AG04449 (cell line): ENCODE data around the gene NEURL1B.

ENCODE experiments used
- CTCF ChIA-PET: fragments of 350-600 bp; formaldehyde crosslinking; extraction: SDS; loops from one replicate; lab custom pipeline; 2021; ENCODE audit warnings: antibody characterized with exemption; lab: Yijun Ruan, JAX
- POLR2A ChIA-PET: fragments of 400-600, 350-600 bp; formaldehyde crosslinking; extraction: SDS; loops from one replicate; lab custom pipeline; 2020; ENCODE audit warnings: antibody characterized with exemption, inconsistent platforms; lab: Yijun Ruan, JAX
- DNase-seq: peaks from one replicate; pipeline ENCODE4 v3.0.0-alpha.2; 2010; ENCODE audit warnings: low read depth, low spot score
- H3K4me3 ChIP-seq: 2 replicates; pipeline ENCODE4 v1.5.1; 2011; ENCODE audit warnings: low read depth, mild to moderate bottlenecking, control low read depth, low read length
- CTCF ChIP-seq: IDR thresholded peaks from one replicate; pipeline ENCODE4 v1.5.1; 2011; ENCODE audit warnings: mild to moderate bottlenecking, moderate library complexity, low read length, control low read depth, inconsistent platforms; ENCODE audit not compliant: insufficient read depth; ENCODE audit errors: missing control alignments

NEURL1B gene

GRCh38 chr5:172690258-172691075 is 49.4 kb downstream of the NEURL1B start:
- CTCF ChIA-PET, result interaction anchor here (1.6 to 7.0 kb wide), 2 partner anchors 7 to 211 kb away, joined by 5 to 59 read pairs; no protein-coding TSS in a partner anchor
- DNase-seq, result no peak
- H3K4me3 ChIP-seq, result no peak overlapping the region
- POLR2A ChIA-PET, result no interaction called here
- TF ChIP-seq CTCF, result no peak

GRCh38 chr5:172691886-172692285 is 50.8 kb downstream of the NEURL1B start:
- no peak for DNase-seq
- ChIA-PET CTCF (interaction anchor here (12.2 kb wide), 1 partner anchor 211 kb away, joined by 412 read pairs; no protein-coding TSS in a partner anchor), POLR2A (no interaction called here)
- TF ChIP-seq CTCF, result no peak
- no peak overlapping the region for H3K4me3 ChIP-seq

- H3K4me3 ChIP-seq, result no peak overlapping the region
- no peak for DNase-seq
- POLR2A ChIA-PET, result no interaction called here
- no peak for TF ChIP-seq CTCF
- CTCF ChIA-PET, result interaction anchor here (0.9 to 12.2 kb wide), 2 partner anchors 212 to 233 kb away, joined by 3 to 412 read pairs; no protein-coding TSS in a partner anchor
Measured at GRCh38 chr5:172692451-172692850, 51.4 kb downstream of the NEURL1B start.

GRCh38 chr5:172692981-172693380 is 51.9 kb downstream of the NEURL1B start:
- no peak for TF ChIP-seq CTCF
- no peak overlapping the region for H3K4me3 ChIP-seq
- no peak for DNase-seq
- ChIA-PET CTCF (interaction anchor here (0.9 to 12.2 kb wide), 3 partner anchors 213 to 240 kb away, joined by 3 to 412 read pairs (median 10); no protein-coding TSS in a partner anchor), POLR2A (interaction anchor here (0.6 kb wide), 1 partner anchor 138 kb away, joined by 3 read pairs; no protein-coding TSS in a partner anchor)

GRCh38 chr5:172694061-172694460 is 53.0 kb downstream of the NEURL1B start:
- H3K4me3 ChIP-seq, result no peak overlapping the region
- CTCF ChIA-PET, result interaction anchor here (1.2 to 12.2 kb wide), 4 partner anchors 9 to 241 kb away, joined by 3 to 412 read pairs (median 7); no protein-coding TSS in a partner anchor
- POLR2A ChIA-PET, result no interaction called here
- DNase-seq, result no peak
- TF ChIP-seq CTCF, result no peak

- no peak overlapping the region for H3K4me3 ChIP-seq
- ChIA-PET POLR2A (no interaction called here), CTCF (interaction anchor here (1.2 to 12.2 kb wide), 4 partner anchors 9 to 242 kb away, joined by 3 to 412 read pairs (median 7); no protein-coding TSS in a partner anchor)
- no peak for TF ChIP-seq CTCF
- no peak for DNase-seq
Measured at GRCh38 chr5:172694541-172694940, 53.5 kb downstream of the NEURL1B start.
